ENCODE measurements around the gene ZBTB16.

ZBTB16 gene

GRCh38 chr11:114084414-114084813 lies 24.9 kb downstream of the ZBTB16 start:
- no peak for DNase-seq

- no peak for DNase-seq
Observed at GRCh38 chr11:114085965-114086793, 26.7 kb downstream of the ZBTB16 start.

GRCh38 chr11:114087025-114087424 lies 27.5 kb downstream of the ZBTB16 start:
- no peak for DNase-seq

- DNase-seq: no peak
Observed at GRCh38 chr11:114088216-114088615, 28.7 kb downstream of the ZBTB16 start.

- no peak for DNase-seq
Observed at GRCh38 chr11:114088836-114089235, 29.3 kb downstream of the ZBTB16 start.

GRCh38 chr11:114089748-114090147 lies 30.2 kb downstream of the ZBTB16 start:
- DNase-seq: no peak

GRCh38 chr11:114090225-114090910 lies 30.9 kb downstream of the ZBTB16 start:
- no peak for DNase-seq

- no peak for DNase-seq
Observed at GRCh38 chr11:114090976-114091375, 31.5 kb downstream of the ZBTB16 start.

- no peak for DNase-seq
Observed at GRCh38 chr11:114091516-114092397, 32.2 kb downstream of the ZBTB16 start.

- no peak for DNase-seq
Observed at GRCh38 chr11:114092478-114092877, 33.0 kb downstream of the ZBTB16 start.

GRCh38 chr11:114092953-114093352 lies 33.4 kb downstream of the ZBTB16 start:
- no peak for DNase-seq

- no peak for DNase-seq
Observed at GRCh38 chr11:114094516-114094915, 35.0 kb downstream of the ZBTB16 start.

GRCh38 chr11:114095899-114096298 lies 36.4 kb downstream of the ZBTB16 start:
- DNase-seq: no peak

- no peak for DNase-seq
Observed at GRCh38 chr11:114097832-114098231, 38.3 kb downstream of the ZBTB16 start.

- DNase-seq: no peak
Observed at GRCh38 chr11:114098927-114099326, 39.4 kb downstream of the ZBTB16 start.

- no peak for DNase-seq
Observed at GRCh38 chr11:114099392-114100178, 40.1 kb downstream of the ZBTB16 start.

GRCh38 chr11:114102993-114103896 lies 43.7 kb downstream of the ZBTB16 start:
- DNase-seq: no peak

GRCh38 chr11:114105611-114106010 lies 46.1 kb downstream of the ZBTB16 start:
- DNase-seq: no peak

- no peak for DNase-seq
Observed at GRCh38 chr11:114106047-114106446, 46.5 kb downstream of the ZBTB16 start.

GRCh38 chr11:114106986-114107385 lies 47.5 kb downstream of the ZBTB16 start:
- no peak for DNase-seq

Data from fibroblast of skin of abdomen (primary cell).